Naive thymus-derived CD4-positive, alpha-beta T cell (primary cell): Measurements from ENCODE around the gene PCDHA7. TPM values are rescaled to one million over a fixed set of nuclear protein-coding genes. Genes with fewer than 3 reads are reported as not detected.
"Not testable (repeated sequence)": the region's sequence is repeated elsewhere in the genome, so short reads cannot be mapped to it uniquely, and the experiment has no call there.

Experiments used
- ATAC-seq: fragments of 150-1000 bp; cut with Tn5 transposase; 2 replicates; pipeline ENCODE4 v1.10.0; 2021; ENCODE audit warnings: mild to moderate bottlenecking, moderate library complexity
- CTCF ChIA-PET: fragments of 350-600 bp; sonication (Branson Sonifier 250); formaldehyde crosslinking; loops from one replicate; lab custom pipeline; 2021; ENCODE audit warnings: antibody characterized with exemption; lab: Charles Lee
- POLR2A ChIA-PET: fragments of 350-600 bp; sonication (Branson Sonifier 250); formaldehyde crosslinking; loops from one replicate; lab custom pipeline; 2021; ENCODE audit warnings: antibody characterized with exemption, inconsistent platforms; lab: Charles Lee
- DNase-seq, 9 donors: peaks; one replicate each; pipeline versions ENCODE4 v3.0.0 to v3.0.0-alpha.2; 2020 to 2022; ENCODE audit warnings: mixed read lengths in 1 of 9
- H3K27ac ChIP-seq: one replicate; pipeline ENCODE4 v1.7.0; 2013; ENCODE audit warnings: mild to moderate bottlenecking, low read depth, low read length, moderate library complexity
- H3K27me3 ChIP-seq, 2 donors: one replicate each; pipeline ENCODE4 v1.7.0; 2013; ENCODE audit warnings: low read length in 2 of 2, mild to moderate bottlenecking in 2 of 2, moderate library complexity in 2 of 2; ENCODE audit not compliant: control insufficient read depth in 2 of 2, insufficient read depth in 2 of 2
- H3K36me3 ChIP-seq, 3 experiments: 1 replicate in 2 of 3; 2 replicates in 1 of 3; pipeline ENCODE4 v1.7.0; 2013; ENCODE audit warnings: low read length in 3 of 3, mild to moderate bottlenecking in 3 of 3, moderate library complexity in 1 of 3; ENCODE audit not compliant: insufficient read depth in 3 of 3, control insufficient read depth in 2 of 3
- H3K4me1 ChIP-seq, 2 donors: one replicate each; pipeline ENCODE4 v1.7.0; 2013; ENCODE audit warnings: low read length in 2 of 2, mild to moderate bottlenecking in 2 of 2, moderate library complexity in 1 of 2; ENCODE audit not compliant: control insufficient read depth in 2 of 2, insufficient read depth in 2 of 2
- H3K4me3 ChIP-seq: 2 replicates; pipeline ENCODE4 v1.7.0; 2013; ENCODE audit warnings: mild to moderate bottlenecking, low read length
- H3K9me3 ChIP-seq, 3 experiments: 1 replicate in 2 of 3; 2 replicates in 1 of 3; pipeline ENCODE4 v1.7.0; 2013; ENCODE audit warnings: low read length in 3 of 3; ENCODE audit not compliant: control insufficient read depth in 2 of 3
- H3K27ac Mint-ChIP-seq, 9 donors: one replicate each; pipeline ENCODE4 v1.8.0; 2020 to 2022; ENCODE audit warnings: mixed read lengths in 9 of 9, mild to moderate bottlenecking in 8 of 9, moderate library complexity in 5 of 9, inconsistent platforms in 2 of 9
- H3K27me3 Mint-ChIP-seq, 5 donors: one replicate each; pipeline ENCODE4 v1.8.0; 2021 to 2022; ENCODE audit warnings: mixed read lengths in 5 of 5, mild to moderate bottlenecking in 1 of 5
- H3K36me3 Mint-ChIP-seq, 5 donors: one replicate each; pipeline ENCODE4 v1.8.0; 2020 to 2022; ENCODE audit warnings: mixed read lengths in 5 of 5, mild to moderate bottlenecking in 3 of 5, inconsistent platforms in 1 of 5
- H3K4me1 Mint-ChIP-seq, 7 donors: one replicate each; pipeline ENCODE4 v1.8.0; 2020 to 2022; ENCODE audit warnings: mixed read lengths in 7 of 7, mild to moderate bottlenecking in 3 of 7, inconsistent platforms in 1 of 7
- H3K4me3 Mint-ChIP-seq, 10 donors: one replicate each; pipeline ENCODE4 v1.8.0; 2020 to 2022; ENCODE audit warnings: mild to moderate bottlenecking in 10 of 10, mixed read lengths in 10 of 10, moderate library complexity in 6 of 10, inconsistent platforms in 2 of 10
- H3K9me3 Mint-ChIP-seq, 11 donors: one replicate each; pipeline ENCODE4 v1.8.0; 2020 to 2022; ENCODE audit warnings: mixed read lengths in 11 of 11, mild to moderate bottlenecking in 4 of 11, inconsistent platforms in 1 of 11, moderate library complexity in 1 of 11
- intact Hi-C, 2 donors: fragments of 100-400 bp; cut with micrococcal nuclease; formaldehyde crosslinking; loops; one replicate each; pipeline ENCODE4 v1.15.1; 2023
- polyA plus RNA-seq, 2 donors: library from polyadenylated mRNA; unstranded; fragments of 300-500 nt; fragmentation: Illumina TruSeq; gene quantifications; one replicate each; pipeline ENCODE4 v1.2.3, GENCODE V29; 2021
- total RNA-seq, 6 experiments: library from RNA in 5 of 6; stranded (reverse) in 5 of 6; gene quantifications; 1 replicate in 5 of 6; 2 replicates in 1 of 6; pipeline ENCODE4 v1.2.3 and lab custom pipeline; 2021 to 2026

Gene PCDHA7
- total and polyA plus RNA-seq, 7 experiments from 2014 or later: not detected

GRCh38 chr5:140849831-140850634 is 16.0 kb downstream of the PCDHA7 start:
- H3K4me3 ChIP-seq, H3K27ac Mint-ChIP-seq, H3K4me1 Mint-ChIP-seq, ATAC-seq, CTCF ChIA-PET, H3K27me3 ChIP-seq, DNase-seq, H3K36me3 ChIP-seq, POLR2A ChIA-PET, H3K4me1 ChIP-seq, H3K4me3 Mint-ChIP-seq, H3K27ac ChIP-seq: not testable (repeated sequence)
- intact Hi-C loops: loop anchor here in 1 of 2 donors (5.0 kb wide), 1 partner anchor 48 kb away; the partner anchor contains the start of gene PCDHA3
- H3K9me3 Mint-ChIP-seq: peaks cover 0 to 59% (median 9%) of the 10 kb centered on the region in 11 donors
- H3K36me3 Mint-ChIP-seq: peaks cover 0 to 16% (median 0%) of the 10 kb centered on the region in 5 donors
- H3K27me3 Mint-ChIP-seq: peaks cover 0 to 40% (median 33%) of the 10 kb centered on the region in 5 donors
- peaks cover 0 to 11% (median 0%) of the 10 kb centered on the region in 3 experiments for H3K9me3 ChIP-seq

- H3K36me3 ChIP-seq: no peaks in the 10 kb centered on the region
- Mint-ChIP-seq H3K27ac (no peak within 1 kb of the TSS), H3K4me3 (peak within 1 kb of the TSS in 1 of 10 donors; percentile 3), H3K4me1 (no peaks in the 10 kb centered on the region), H3K36me3 (peaks cover 0 to 22% (median 11%) of the 10 kb centered on the region in 5 donors), H3K9me3 (peaks cover 0 to 62% (median 18%) of the 10 kb centered on the region in 11 donors), H3K27me3 (peaks cover 0 to 48% (median 36%) of the 10 kb centered on the region in 5 donors)
- intact Hi-C loops: no loop called here
- no peak for ATAC-seq
- H3K4me1 ChIP-seq: no peaks in the 10 kb centered on the region
- H3K27me3 ChIP-seq: no peaks in the 10 kb centered on the region
- no peak for DNase-seq
- H3K4me3 ChIP-seq: no peak within 1 kb of the TSS
- ChIA-PET CTCF (no interaction called here), POLR2A (no interaction called here)
- H3K27ac ChIP-seq: no peak within 1 kb of the TSS
- peaks cover 0 to 27% (median 0%) of the 10 kb centered on the region in 3 experiments for H3K9me3 ChIP-seq
These were observed 22.0 kb downstream of the PCDHA7 start, which contains the start of gene PCDHA10 for GRCh38 chr5:140855772-140856674. TSS of gene PCDHA10 (plus strand) at chr5:140855897. CDS start at chr5:140856049, 152 bp downstream.

- Mint-ChIP-seq H3K4me3 (no peak overlapping the region), H3K4me1 (no peaks in the 10 kb centered on the region), H3K27ac (no peak overlapping the region), H3K27me3 (peaks cover 0 to 56% (median 49%) of the 10 kb centered on the region in 5 donors), H3K36me3 (peaks cover 0 to 22% (median 14%) of the 10 kb centered on the region in 5 donors), H3K9me3 (peaks cover 0 to 65% (median 30%) of the 10 kb centered on the region in 11 donors)
- ChIA-PET POLR2A (no interaction called here), CTCF (no interaction called here)
- no peak for ATAC-seq
- Histone ChIP-seq H3K9me3 (peaks cover 0 to 32% (median 0%) of the 10 kb centered on the region in 3 experiments), H3K4me3 (no peak overlapping the region), H3K4me1 (no peaks in the 10 kb centered on the region), H3K27me3 (no peaks in the 10 kb centered on the region), H3K27ac (no peak overlapping the region), H3K36me3 (no peaks in the 10 kb centered on the region)
- no peak for DNase-seq
- intact Hi-C loops: no loop called here
These were observed 23.3 kb downstream of the PCDHA7 start for GRCh38 chr5:140857177-140857986.

GRCh38 chr5:140857987-140858240 is 23.8 kb downstream of the PCDHA7 start:
- intact Hi-C loops: no loop called here
- ChIA-PET CTCF (no interaction called here), POLR2A (no interaction called here)
- no peaks in the 10 kb centered on the region for H3K4me1 ChIP-seq
- no peaks in the 10 kb centered on the region for H3K36me3 ChIP-seq
- H3K9me3 ChIP-seq: peaks cover 0 to 36% (median 0%) of the 10 kb centered on the region in 3 experiments
- Mint-ChIP-seq H3K36me3 (peaks cover 0 to 22% (median 14%) of the 10 kb centered on the region in 5 donors), H3K9me3 (peaks cover 0 to 70% (median 30%) of the 10 kb centered on the region in 11 donors), H3K4me1 (no peaks in the 10 kb centered on the region), H3K27me3 (peaks cover 0 to 58% (median 49%) of the 10 kb centered on the region in 5 donors), H3K4me3 (no peak overlapping the region), H3K27ac (no peak overlapping the region)
- no peak for DNase-seq
- no peak overlapping the region for H3K4me3 ChIP-seq
- H3K27me3 ChIP-seq: no peaks in the 10 kb centered on the region
- H3K27ac ChIP-seq: no peak overlapping the region
- no peak for ATAC-seq

GRCh38 chr5:140862441-140863295 is 28.6 kb downstream of the PCDHA7 start:
- CTCF ChIA-PET: no interaction called here
- intact Hi-C loops: no loop called here
- no peak for ATAC-seq

More at GRCh38 chr5:140862441-140863295, 28.6 kb downstream of the PCDHA7 start:
- no peaks in the 10 kb centered on the region for H3K36me3 ChIP-seq
- Mint-ChIP-seq H3K27ac (no peak overlapping the region), H3K36me3 (peaks cover 0 to 8% (median 0%) of the 10 kb centered on the region in 5 donors), H3K4me1 (no peaks in the 10 kb centered on the region), H3K27me3 (peaks cover 0 to 50% (median 44%) of the 10 kb centered on the region in 5 donors), H3K4me3 (no peak overlapping the region), H3K9me3 (peaks cover 0 to 59% (median 17%) of the 10 kb centered on the region in 11 donors)
- no peak overlapping the region for H3K27ac ChIP-seq
- DNase-seq: no peak
- H3K27me3 ChIP-seq: peaks cover 0 to 9% of the 10 kb centered on the region in 2 donors
- H3K9me3 ChIP-seq: peaks cover 0 to 19% (median 0%) of the 10 kb centered on the region in 3 experiments
- no peaks in the 10 kb centered on the region for H3K4me1 ChIP-seq
- POLR2A ChIA-PET: no interaction called here
- H3K4me3 ChIP-seq: no peak overlapping the region
